Thymus (tissue), 11 donors: ENCODE measurements around the gene MRPL3. TPM values are rescaled to one million over a fixed set of nuclear protein-coding genes. Genes with fewer than 3 reads are reported as not detected.

ENCODE experiments used
- DNase-seq, 9 donors: peaks; one replicate each; pipeline ENCODE4 v3.0.0-alpha.2; 2013; ENCODE audit warnings: low spot score in 9 of 9, low read depth in 6 of 9, missing footprints in 1 of 9
- H3K27ac ChIP-seq, 2 donors: one replicate each; pipeline ENCODE4 v1.5.1; 2013; ENCODE audit warnings: control low read depth in 1 of 2, low read depth in 1 of 2, low read length in 1 of 2, mild to moderate bottlenecking in 1 of 2, moderate library complexity in 1 of 2
- H3K27me3 ChIP-seq, 2 donors: one replicate each; pipeline ENCODE4 v1.5.1; 2013; ENCODE audit warnings: low read length in 1 of 2; ENCODE audit not compliant: control insufficient read depth in 2 of 2, insufficient read depth in 1 of 2
- H3K36me3 ChIP-seq, 2 donors: one replicate each; pipeline ENCODE4 v1.5.1; 2013; ENCODE audit warnings: low read length in 1 of 2, mild to moderate bottlenecking in 1 of 2, moderate library complexity in 1 of 2; ENCODE audit not compliant: control insufficient read depth in 2 of 2, insufficient read depth in 2 of 2
- H3K4me1 ChIP-seq, 2 donors: one replicate each; pipeline ENCODE4 v1.5.1; 2013; ENCODE audit warnings: low read length in 2 of 2; ENCODE audit not compliant: control insufficient read depth in 2 of 2, insufficient read depth in 2 of 2
- H3K4me3 ChIP-seq, 2 donors: one replicate each; pipeline ENCODE4 v1.5.1; 2013; ENCODE audit warnings: low read length in 2 of 2, control low read depth in 1 of 2, mild to moderate bottlenecking in 1 of 2
- H3K9me3 ChIP-seq, 2 donors: one replicate each; pipeline ENCODE4 v1.5.1; 2013; ENCODE audit warnings: low read length in 1 of 2, mild to moderate bottlenecking in 1 of 2; ENCODE audit not compliant: control insufficient read depth in 2 of 2, insufficient read depth in 1 of 2
- WGBS: extraction: QIAGEN DNeasy Blood & Tissue Kit; methylation state at CpG from one replicate; pipeline ENCODE4 v1.1.7; 2013; 5-methylcytosine and 5-hydroxymethylcytosine counted together
- polyA plus RNA-seq: library from polyadenylated mRNA; stranded (reverse); fragments of 200-250 nt; gene quantifications from one replicate; pipeline ENCODE4 v1.2.3, GENCODE V29; 2013
- total RNA-seq: library from RNA; stranded (reverse); fragments of 120-200 nt; gene quantifications from one replicate; pipeline ENCODE4 v1.2.4, GENCODE V29; 2013
- donor health status: healthy.

Gene MRPL3
- total and polyA plus RNA-seq, 2 donors, result 77.8 to 112 TPM

GRCh38 chr3:131530388-131530787 is 27.6 kb upstream of the MRPL3 start:
- H3K27ac ChIP-seq, result no peak overlapping the region
- 97% methylated on average over 1 of the region's 1 CpG for WGBS
- DNase-seq, result no peak

GRCh38 chr3:131526801-131527347 is 24.1 kb upstream of the MRPL3 start:
- H3K4me1 ChIP-seq, result no peaks in the 10 kb centered on the region
- peak in 1 of 9 donors; percentile 7 for DNase-seq
- peaks cover 0 to 15% of the 10 kb centered on the region in 2 donors for H3K27me3 ChIP-seq
- H3K36me3 ChIP-seq, result no peaks in the 10 kb centered on the region
- WGBS, result 17% methylated on average over 37 of the region's 37 CpGs
- no peak overlapping the region for H3K27ac ChIP-seq
- peak overlapping the region in 1 of 2 donors; percentile 17 for H3K4me3 ChIP-seq
- no peaks in the 10 kb centered on the region for H3K9me3 ChIP-seq

More at GRCh38 chr3:131530388-131530787, 27.6 kb upstream of the MRPL3 start:
- Histone ChIP-seq H3K36me3 (no peaks in the 10 kb centered on the region), H3K9me3 (no peaks in the 10 kb centered on the region), H3K4me1 (no peaks in the 10 kb centered on the region), H3K4me3 (no peak overlapping the region), H3K27me3 (peaks cover 0 to 15% of the 10 kb centered on the region in 2 donors)

- WGBS, result 95% methylated on average over 7 of the region's 7 CpGs
These were observed 15.9 kb upstream of the MRPL3 start for GRCh38 chr3:131518680-131519079.

GRCh38 chr3:131505421-131505820 is 2.6 kb upstream of the MRPL3 start:
- WGBS, result 94% methylated on average over 4 of the region's 4 CpGs
- Histone ChIP-seq H3K27me3 (peaks cover 0 to 4% of the 10 kb centered on the region in 2 donors), H3K36me3 (peaks cover 0 to under 1% of the 10 kb centered on the region in 2 donors), H3K27ac (no peak overlapping the region), H3K9me3 (no peaks in the 10 kb centered on the region), H3K4me1 (peaks cover 8 to 11% of the 10 kb centered on the region in 2 donors), H3K4me3 (no peak overlapping the region)
- no peak for DNase-seq

More at GRCh38 chr3:131518680-131519079, 15.9 kb upstream of the MRPL3 start:
- no peak overlapping the region for H3K27ac ChIP-seq
- H3K36me3 ChIP-seq, result no peaks in the 10 kb centered on the region
- no peaks in the 10 kb centered on the region for H3K27me3 ChIP-seq
- no peak for DNase-seq
- no peaks in the 10 kb centered on the region for H3K4me1 ChIP-seq
- no peaks in the 10 kb centered on the region for H3K9me3 ChIP-seq
- H3K4me3 ChIP-seq, result no peak overlapping the region

- Histone ChIP-seq H3K36me3 (peaks cover 4 to 17% of the 10 kb centered on the region in 2 donors), H3K4me3 (peak overlapping the region; percentile 94 to 97), H3K9me3 (no peaks in the 10 kb centered on the region), H3K27me3 (peaks cover 0 to 4% of the 10 kb centered on the region in 2 donors), H3K27ac (no peak overlapping the region), H3K4me1 (peaks cover 8 to 11% of the 10 kb centered on the region in 2 donors)
- peak in 1 of 9 donors; percentile 5 for DNase-seq
These were observed 507 bp upstream of the MRPL3 start for GRCh38 chr3:131503320-131503635.

- Histone ChIP-seq H3K27ac (no peak overlapping the region), H3K4me1 (peaks cover 8 to 11% of the 10 kb centered on the region in 2 donors), H3K36me3 (peaks cover 6 to 24% of the 10 kb centered on the region in 2 donors), H3K9me3 (no peaks in the 10 kb centered on the region), H3K4me3 (peak overlapping the region; percentile 94 to 97), H3K27me3 (peaks cover 0 to 3% of the 10 kb centered on the region in 2 donors)
- 55% methylated on average over 2 of the region's 2 CpGs for WGBS
- peak in 1 of 9 donors; percentile 15 for DNase-seq
These were observed 822 bp downstream of the MRPL3 start for GRCh38 chr3:131501949-131502348.

GRCh38 chr3:131494706-131495105 is 8.1 kb downstream of the MRPL3 start:
- Histone ChIP-seq H3K4me1 (no peaks in the 10 kb centered on the region), H3K27me3 (no peaks in the 10 kb centered on the region), H3K27ac (no peak overlapping the region), H3K4me3 (no peak overlapping the region), H3K9me3 (no peaks in the 10 kb centered on the region), H3K36me3 (peaks cover 13 to 48% of the 10 kb centered on the region in 2 donors)
- DNase-seq, result no peak
- WGBS, result 94% methylated on average over 1 of the region's 1 CpG

GRCh38 chr3:131491775-131492174 is 11.0 kb downstream of the MRPL3 start:
- WGBS, result over 99% methylated on average over 2 of the region's 2 CpGs
- Histone ChIP-seq H3K27ac (no peak overlapping the region), H3K9me3 (no peaks in the 10 kb centered on the region), H3K27me3 (no peaks in the 10 kb centered on the region), H3K4me1 (no peaks in the 10 kb centered on the region), H3K4me3 (no peak overlapping the region), H3K36me3 (peaks cover 5 to 41% of the 10 kb centered on the region in 2 donors)
- no peak for DNase-seq

- no peak for DNase-seq
- no peaks in the 10 kb centered on the region for H3K27me3 ChIP-seq
- H3K27ac ChIP-seq, result no peak overlapping the region
- no peak overlapping the region for H3K4me3 ChIP-seq
- H3K36me3 ChIP-seq, result peaks cover 0 to 38% of the 10 kb centered on the region in 2 donors
- no peaks in the 10 kb centered on the region for H3K4me1 ChIP-seq
- H3K9me3 ChIP-seq, result no peaks in the 10 kb centered on the region
- WGBS, result 97% methylated on average over 2 of the region's 2 CpGs
These were observed 11.7 kb downstream of the MRPL3 start for GRCh38 chr3:131491084-131491483.
